ENCODE measurements around the gene HSPH1.

- TF ChIP-seq POLR2A (IDR thresholded peaks at IDR 0.05) = no peak
- TF ChIP-seq, protein P1, sequence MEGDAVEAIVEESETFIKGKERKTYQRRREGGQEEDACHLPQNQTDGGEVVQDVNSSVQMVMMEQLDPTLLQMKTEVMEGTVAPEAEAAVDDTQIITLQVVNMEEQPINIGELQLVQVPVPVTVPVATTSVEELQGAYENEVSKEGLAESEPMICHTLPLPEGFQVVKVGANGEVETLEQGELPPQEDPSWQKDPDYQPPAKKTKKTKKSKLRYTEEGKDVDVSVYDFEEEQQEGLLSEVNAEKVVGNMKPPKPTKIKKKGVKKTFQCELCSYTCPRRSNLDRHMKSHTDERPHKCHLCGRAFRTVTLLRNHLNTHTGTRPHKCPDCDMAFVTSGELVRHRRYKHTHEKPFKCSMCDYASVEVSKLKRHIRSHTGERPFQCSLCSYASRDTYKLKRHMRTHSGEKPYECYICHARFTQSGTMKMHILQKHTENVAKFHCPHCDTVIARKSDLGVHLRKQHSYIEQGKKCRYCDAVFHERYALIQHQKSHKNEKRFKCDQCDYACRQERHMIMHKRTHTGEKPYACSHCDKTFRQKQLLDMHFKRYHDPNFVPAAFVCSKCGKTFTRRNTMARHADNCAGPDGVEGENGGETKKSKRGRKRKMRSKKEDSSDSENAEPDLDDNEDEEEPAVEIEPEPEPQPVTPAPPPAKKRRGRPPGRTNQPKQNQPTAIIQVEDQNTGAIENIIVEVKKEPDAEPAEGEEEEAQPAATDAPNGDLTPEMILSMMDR (IDR thresholded peaks at IDR 0.05) = no peak
- TF ChIP-seq EP300 (IDR thresholded peaks at IDR 0.05) = no peak
Observed at GRCh38 chr13:31199527-31199848, 37.8 kb upstream of the HSPH1 start.

Measured in gastroesophageal sphincter (tissue), 3 donors.